ENCODE results near the gene BTBD16. TPM values are rescaled to one million over a fixed set of nuclear protein-coding genes. Genes with fewer than 3 reads are reported as not detected.

BTBD16 gene
- total and polyA plus RNA-seq, 2 of the 13 experiments (the other 11 are each of a cell fraction or from before 2014, with no cell fraction given), result 5.0 to 11.9 TPM

- ATAC-seq (no peak), DNase-seq (ENCODE audit: low spot score) (no peak), FAIRE-seq (no peak)
- intact Hi-C loops (cut with micrococcal nuclease; ENCODE audit: unreplicated experiment), result no loop called here
- Histone ChIP-seq H3K4me3 (replicated peaks in 1 of 3; ENCODE audit: insufficient read depth in 1 of 3, low read depth in 2 of 3, low read length in 3 of 3) (no peak overlapping the region), H3K36me3 (replicated peaks in 1 of 2; ENCODE audit: control insufficient read depth in 1 of 2, insufficient read depth in 2 of 2, low read length in 2 of 2) (no peaks in the 10 kb centered on the region), H3K9ac (ENCODE audit: insufficient read depth, low read depth, low read length) (no peak overlapping the region), H3K4me2 (ENCODE audit: low read depth, low read length) (no peak overlapping the region), H4K20me1 (ENCODE audit: insufficient read depth, low read length) (no peaks in the 10 kb centered on the region), H3K27me3 (ENCODE audit: control insufficient read depth in 1 of 2, insufficient read depth in 2 of 2, low read length in 2 of 2) (no peaks in the 10 kb centered on the region), H2AFZ (ENCODE audit: low read length) (no peak overlapping the region), H3K79me2 (ENCODE audit: insufficient read depth, low read length) (no peaks in the 10 kb centered on the region), H3K9me3 (ENCODE audit: low read length) (no peaks in the 10 kb centered on the region; the same call in 1 of the 2 replicates), H3K4me1 (ENCODE audit: insufficient read depth, low read length) (peaks cover 22% of the 10 kb centered on the region), H3K27ac (ENCODE audit: extremely low read length, insufficient read depth, low read length) (no peak overlapping the region)
- in situ Hi-C loops (cut with HindIII; ENCODE audit: extremely low pct_ligation_motif_present, low pct_unique_long_range_greater_than_20kb), result no loop called here
- 100% methylated on average over 1 of the region's 1 CpG for WGBS (ENCODE audit: low lambda C conversion rate)
- CTCF ChIA-PET (ENCODE audit: low intra/inter-chr PET ratio, low total read pairs), result no interaction called here
- no peak for TF ChIP-seq ZNF619 (CRISPR knock-in tag; IDR thresholded peaks at IDR 0.05)
- no peak for TF ChIP-seq ZNF44 (CRISPR knock-in tag; IDR thresholded peaks at IDR 0.05)
- TF ChIP-seq KDM5A (IDR thresholded peaks at IDR 0.05; ENCODE audit: borderline replicate concordance, low read length), result no peak
- TF ChIP-seq THYN1 (CRISPR knock-in tag; IDR thresholded peaks at IDR 0.05; ENCODE audit: borderline replicate concordance, low read depth), result no peak
- POLR2A ChIA-PET, result interaction anchor here (1.0 to 4.3 kb wide), 3 partner anchors 8 to 19 kb away, joined by 4 to 35 read pairs (median 5); no protein-coding TSS in a partner anchor
- no TSS peak for BruUV-seq (replicated peaks)
Measured at GRCh38 chr10:122323189-122323588, 52.1 kb downstream of the BTBD16 start.

GRCh38 chr10:122323941-122324675 is 53.0 kb downstream of the BTBD16 start:
- Histone ChIP-seq H3K36me3 (replicated peaks in 1 of 2; ENCODE audit: control insufficient read depth in 1 of 2, insufficient read depth in 2 of 2, low read length in 2 of 2) (no peaks in the 10 kb centered on the region), H3K4me1 (ENCODE audit: insufficient read depth, low read length) (peaks cover 22% of the 10 kb centered on the region), H3K4me3 (replicated peaks in 1 of 3; ENCODE audit: insufficient read depth in 1 of 3, low read depth in 2 of 3, low read length in 3 of 3) (no peak overlapping the region), H3K79me2 (ENCODE audit: insufficient read depth, low read length) (no peaks in the 10 kb centered on the region), H4K20me1 (ENCODE audit: insufficient read depth, low read length) (no peaks in the 10 kb centered on the region), H3K4me2 (ENCODE audit: low read depth, low read length) (no peak overlapping the region), H3K9ac (ENCODE audit: insufficient read depth, low read depth, low read length) (no peak overlapping the region), H3K27ac (ENCODE audit: extremely low read length, insufficient read depth, low read length) (no peak overlapping the region), H2AFZ (ENCODE audit: low read length) (no peak overlapping the region), H3K9me3 (ENCODE audit: low read length) (no peaks in the 10 kb centered on the region; the same call in 1 of the 2 replicates), H3K27me3 (ENCODE audit: control insufficient read depth in 1 of 2, insufficient read depth in 2 of 2, low read length in 2 of 2) (no peaks in the 10 kb centered on the region)
- no TSS peak for BruUV-seq (replicated peaks)
- in situ Hi-C loops (cut with HindIII; ENCODE audit: extremely low pct_ligation_motif_present, low pct_unique_long_range_greater_than_20kb), result no loop called here
- FAIRE-seq, result no peak
- CTCF ChIA-PET (ENCODE audit: low intra/inter-chr PET ratio, low total read pairs), result no interaction called here
- 92% methylated on average over 5 of the region's 5 CpGs for WGBS (ENCODE audit: low lambda C conversion rate)
- ATAC-seq, result no peak
- POLR2A ChIA-PET, result interaction anchor here (4.3 kb wide), 1 partner anchor 13 kb away, joined by 35 read pairs; no protein-coding TSS in a partner anchor
- no peak for DNase-seq (ENCODE audit: low spot score)
- intact Hi-C loops (cut with micrococcal nuclease; ENCODE audit: unreplicated experiment), result no loop called here
- TF ChIP-seq TRAFD1 (CRISPR knock-in tag; IDR thresholded peaks at IDR 0.05; ENCODE audit: borderline replicate concordance), result no peak
- no peak for TF ChIP-seq HDAC6 (IDR thresholded peaks at IDR 0.05; ENCODE audit: low read depth, low read length)
- TF ChIP-seq HOXD1 (CRISPR knock-in tag; IDR thresholded peaks at IDR 0.05), result no peak
- TF ChIP-seq ZNF18 (CRISPR knock-in tag; IDR thresholded peaks at IDR 0.05; ENCODE audit: insufficient replicate concordance), result no peak
- TF ChIP-seq ZSCAN20 (CRISPR knock-in tag; IDR thresholded peaks at IDR 0.05; ENCODE audit: borderline replicate concordance), result no peak
- TF ChIP-seq NKX3-1 (CRISPR knock-in tag; IDR thresholded peaks at IDR 0.05), result no peak
- no peak for TF ChIP-seq SCMH1 (CRISPR knock-in tag; IDR thresholded peaks at IDR 0.05; ENCODE audit: borderline replicate concordance)
- TF ChIP-seq KDM3A (CRISPR knock-in tag; IDR thresholded peaks at IDR 0.05; ENCODE audit: low read depth), result no peak
- TF ChIP-seq ZNF354B (CRISPR knock-in tag; IDR thresholded peaks at IDR 0.05), result no peak
- no peak for TF ChIP-seq MTA3 (CRISPR knock-in tag; IDR thresholded peaks at IDR 0.05)

Data from HepG2 (cell line).